Glomerular visceral epithelial cell (primary cell): ENCODE data around the gene ATP6AP2.
"Not testable (repeated sequence)": the region's sequence is repeated elsewhere in the genome, so short reads cannot be mapped to it uniquely, and the experiment has no call there.

Experiments
- DNase-seq: peaks from one replicate; pipeline ENCODE4 v3.0.0-alpha.2; 2016; ENCODE audit errors: extremely low spot score

Gene ATP6AP2

GRCh38 chrX:40575411-40575810 is 5.4 kb upstream of the ATP6AP2 start:
- DNase-seq: peak; percentile 6

GRCh38 chrX:40576291-40576690 is 4.5 kb upstream of the ATP6AP2 start:
- DNase-seq: no peak

GRCh38 chrX:40578039-40578695 is 2.6 kb upstream of the ATP6AP2 start:
- no peak for DNase-seq

- no peak for DNase-seq
Observed at GRCh38 chrX:40579141-40579540, 1.6 kb upstream of the ATP6AP2 start.

GRCh38 chrX:40579900-40580536 is 752 bp upstream of the ATP6AP2 start:
- DNase-seq: no peak

- DNase-seq: no peak
Observed at GRCh38 chrX:40581336-40581920, 658 bp downstream of the ATP6AP2 start.

- not testable (repeated sequence) for DNase-seq
Observed at GRCh38 chrX:40582178-40582577, 1.4 kb downstream of the ATP6AP2 start.

- DNase-seq: no peak
Observed at GRCh38 chrX:40582811-40583210, 2.0 kb downstream of the ATP6AP2 start.

GRCh38 chrX:40587623-40588022 is 6.9 kb downstream of the ATP6AP2 start:
- not testable (repeated sequence) for DNase-seq

GRCh38 chrX:40589616-40590321 is 9.0 kb downstream of the ATP6AP2 start:
- DNase-seq: not testable (repeated sequence)

- no peak for DNase-seq
Observed at GRCh38 chrX:40603446-40603845, 22.7 kb downstream of the ATP6AP2 start.

- no peak for DNase-seq
Observed at GRCh38 chrX:40607381-40607780, 26.6 kb downstream of the ATP6AP2 start.

- DNase-seq: no peak
Observed at GRCh38 chrX:40612511-40612910, 31.7 kb downstream of the ATP6AP2 start.

- DNase-seq: no peak
Observed at GRCh38 chrX:40615976-40616375, 35.2 kb downstream of the ATP6AP2 start.

- DNase-seq: no peak
Observed at GRCh38 chrX:40617566-40617965, 36.8 kb downstream of the ATP6AP2 start.

- no peak for DNase-seq
Observed at GRCh38 chrX:40622479-40623138, 41.8 kb downstream of the ATP6AP2 start.

GRCh38 chrX:40623139-40623536 is 42.4 kb downstream of the ATP6AP2 start, which contains the start of gene MPC1L:
Gene MPC1L, plus strand, starts transcription at chrX:40623428. Its CDS starts 138 bp downstream, at chrX:40623566.
- DNase-seq: no peak

GRCh38 chrX:40623665-40624064 is 42.9 kb downstream of the ATP6AP2 start:
- no peak for DNase-seq

- no peak for DNase-seq
Observed at GRCh38 chrX:40625294-40625693, 44.5 kb downstream of the ATP6AP2 start.

- DNase-seq: no peak
Observed at GRCh38 chrX:40628506-40628905, 47.7 kb downstream of the ATP6AP2 start.

GRCh38 chrX:40632199-40632598 is 51.4 kb downstream of the ATP6AP2 start:
- no peak for DNase-seq

GRCh38 chrX:40637687-40638086 is 56.9 kb downstream of the ATP6AP2 start:
- no peak for DNase-seq
